Vagina (tissue), 2 donors: ENCODE data around the gene NUDT13.

Source experiments
- CTCF ChIP-seq, 3 experiments: fragments of 450-650 bp in 2 of 3; fragments of 200-600 bp in 1 of 3; sonication (generic) in 1 of 3; IDR thresholded peaks; one replicate each; pipeline ENCODE4 v1.5.1; 2017 to 2019; ENCODE audit warnings: antibody characterized with exemption in 3 of 3, mild to moderate bottlenecking in 2 of 3, moderate library complexity in 2 of 3
- POLR2AphosphoS5 ChIP-seq, 2 donors: sonication (generic); formaldehyde crosslinking; IDR thresholded peaks; one replicate each; pipeline ENCODE4 v1.9.0; 2017; ENCODE audit warnings: antibody characterized with exemption in 2 of 2, mild to moderate bottlenecking in 2 of 2, low read depth in 1 of 2; ENCODE audit not compliant: insufficient read depth in 1 of 2

DNA sequence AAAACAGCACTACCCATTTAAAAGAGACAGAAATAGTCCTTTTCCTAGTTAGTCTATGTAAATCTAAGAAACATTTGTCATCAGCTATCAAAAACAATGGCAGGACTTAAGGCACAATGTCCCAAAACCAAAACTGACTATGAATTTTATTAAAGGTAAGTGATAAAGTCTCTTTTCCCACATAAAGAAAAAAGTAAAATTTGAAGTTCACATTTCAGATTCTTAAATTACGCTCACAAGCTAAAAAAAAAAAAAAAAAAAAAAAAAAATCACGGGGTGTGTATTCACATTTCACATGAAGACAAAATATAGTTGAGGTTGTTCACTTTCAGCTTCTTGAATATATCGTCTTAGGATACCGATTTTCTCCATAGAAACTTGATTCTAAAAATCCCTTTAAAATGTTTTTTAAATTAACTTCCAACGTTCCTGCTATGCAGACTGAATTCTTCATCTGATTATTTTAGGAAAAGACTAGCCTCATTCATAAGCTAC lies 15.2 kb upstream of the NUDT13 start:
- TF ChIP-seq CTCF (IDR thresholded peaks at IDR 0.05) (no peak), POLR2AphosphoS5 (IDR thresholded peaks at IDR 0.05; ENCODE audit: insufficient read depth in 1 of 2, low read depth in 1 of 2) (no peak)
